MM.1S (cell line): ENCODE measurements around the gene OR10Z1.

Experiments used
- EZH2 ChIP-seq: fragments of 300-600 bp; sonication (generic); optimal IDR thresholded peaks from 2 replicates; pipeline ENCODE3; 2017; ENCODE audit warnings: low read depth, mild to moderate bottlenecking, antibody characterized with exemption, low read length, mixed read lengths
- TF ChIP-seq, protein P1 (sequence below): fragments of 300-600 bp; sonication (generic); IDR thresholded peaks from 2 replicates; pipeline ENCODE4 v1.5.1; 2016; ENCODE audit warnings: antibody characterized with exemption, low read length, mixed read lengths

- no peak for TF ChIP-seq EZH2
- TF ChIP-seq, protein P1, sequence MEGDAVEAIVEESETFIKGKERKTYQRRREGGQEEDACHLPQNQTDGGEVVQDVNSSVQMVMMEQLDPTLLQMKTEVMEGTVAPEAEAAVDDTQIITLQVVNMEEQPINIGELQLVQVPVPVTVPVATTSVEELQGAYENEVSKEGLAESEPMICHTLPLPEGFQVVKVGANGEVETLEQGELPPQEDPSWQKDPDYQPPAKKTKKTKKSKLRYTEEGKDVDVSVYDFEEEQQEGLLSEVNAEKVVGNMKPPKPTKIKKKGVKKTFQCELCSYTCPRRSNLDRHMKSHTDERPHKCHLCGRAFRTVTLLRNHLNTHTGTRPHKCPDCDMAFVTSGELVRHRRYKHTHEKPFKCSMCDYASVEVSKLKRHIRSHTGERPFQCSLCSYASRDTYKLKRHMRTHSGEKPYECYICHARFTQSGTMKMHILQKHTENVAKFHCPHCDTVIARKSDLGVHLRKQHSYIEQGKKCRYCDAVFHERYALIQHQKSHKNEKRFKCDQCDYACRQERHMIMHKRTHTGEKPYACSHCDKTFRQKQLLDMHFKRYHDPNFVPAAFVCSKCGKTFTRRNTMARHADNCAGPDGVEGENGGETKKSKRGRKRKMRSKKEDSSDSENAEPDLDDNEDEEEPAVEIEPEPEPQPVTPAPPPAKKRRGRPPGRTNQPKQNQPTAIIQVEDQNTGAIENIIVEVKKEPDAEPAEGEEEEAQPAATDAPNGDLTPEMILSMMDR = no peak
Measured at GRCh38 chr1:158564608-158565007, 40.5 kb upstream of the OR10Z1 start.
